KMS-11 (cell line): ENCODE measurements around the gene GULP1.

Experiments
- H2AFZ ChIP-seq: fragments of 200-600 bp; sonication (generic); 2 replicates; pipeline ENCODE4 v1.6.1; 2016; ENCODE audit warnings: antibody characterized with exemption, mixed run types, low read depth
- H3K27ac ChIP-seq: fragments of 200-600 bp; sonication (generic); 2 replicates; pipeline ENCODE4 v1.6.1; 2016; ENCODE audit warnings: mild to moderate bottlenecking, mixed run types
- H3K27me3 ChIP-seq: fragments of 200-600 bp; sonication (generic); 2 replicates; pipeline ENCODE4 v1.6.1; 2017; ENCODE audit warnings: mild to moderate bottlenecking, low read depth, mixed run types, moderate library complexity; ENCODE audit not compliant: insufficient read depth
- H3K36me3 ChIP-seq: fragments of 200-600 bp; sonication (generic); 2 replicates; pipeline ENCODE4 v1.6.1; 2017; ENCODE audit warnings: mild to moderate bottlenecking, mixed run types; ENCODE audit not compliant: insufficient read depth
- H3K4me1 ChIP-seq: fragments of 200-600 bp; sonication (generic); 2 replicates; pipeline ENCODE4 v1.6.1; 2016; ENCODE audit warnings: mild to moderate bottlenecking, low read depth, mixed run types; ENCODE audit not compliant: poor library complexity, severe bottlenecking
- H3K4me2 ChIP-seq: fragments of 200-600 bp; sonication (generic); 2 replicates; pipeline ENCODE4 v1.7.0; 2016; ENCODE audit warnings: mild to moderate bottlenecking, mixed run types
- H3K4me3 ChIP-seq: fragments of 200-600 bp; sonication (generic); IDR thresholded peaks from 2 replicates; pipeline ENCODE4 v1.6.1; 2017; ENCODE audit warnings: low read depth, low read length, mixed read lengths; ENCODE audit not compliant: insufficient read depth
- H3K79me2 ChIP-seq: fragments of 200-600 bp; sonication (generic); 2 replicates; pipeline ENCODE4 v1.6.1; 2016; ENCODE audit warnings: low read depth, mixed run types; ENCODE audit not compliant: insufficient read depth
- H3K9ac ChIP-seq: fragments of 200-600 bp; sonication (generic); 2 replicates; pipeline ENCODE4 v1.6.1; 2016; ENCODE audit warnings: mild to moderate bottlenecking, mixed run types
- H4K20me1 ChIP-seq: fragments of 200-600 bp; sonication (generic); 2 replicates; pipeline ENCODE4 v1.6.1; 2016; ENCODE audit warnings: mild to moderate bottlenecking, mixed run types; ENCODE audit not compliant: insufficient read depth
- CTCF ChIP-seq: fragments of 200-600 bp; sonication (generic); conservative IDR thresholded peaks from 2 replicates; pipeline ENCODE4 v1.6.1; 2017; ENCODE audit warnings: low read depth, mild to moderate bottlenecking, antibody characterized with exemption, low read length, moderate library complexity, mixed read lengths

The GULP1 gene

GRCh38 chr2:188481474-188481873 lies 189.8 kb downstream of the GULP1 start:
- Histone ChIP-seq H3K4me1 (no peaks in the 10 kb centered on the region), H2AFZ (no peak overlapping the region), H3K9ac (no peak overlapping the region), H3K27me3 (no peaks in the 10 kb centered on the region), H3K27ac (no peak overlapping the region), H3K79me2 (no peaks in the 10 kb centered on the region), H3K4me2 (no peak overlapping the region), H3K36me3 (no peaks in the 10 kb centered on the region), H4K20me1 (no peaks in the 10 kb centered on the region), H3K4me3 (no peak overlapping the region)
- TF ChIP-seq CTCF, result no peak

GRCh38 chr2:188485496-188485895 lies 193.8 kb downstream of the GULP1 start:
- Histone ChIP-seq H3K4me3 (no peak overlapping the region), H3K27me3 (no peaks in the 10 kb centered on the region), H4K20me1 (no peaks in the 10 kb centered on the region), H3K36me3 (no peaks in the 10 kb centered on the region), H3K4me1 (no peaks in the 10 kb centered on the region), H3K9ac (no peak overlapping the region), H3K4me2 (no peak overlapping the region), H3K79me2 (no peaks in the 10 kb centered on the region), H2AFZ (no peak overlapping the region), H3K27ac (no peak overlapping the region)
- no peak for TF ChIP-seq CTCF

GRCh38 chr2:188492751-188493150 lies 201.1 kb downstream of the GULP1 start:
- no peak overlapping the region for H3K9ac ChIP-seq
- no peak overlapping the region for H3K4me2 ChIP-seq
- no peaks in the 10 kb centered on the region for H3K27me3 ChIP-seq
- H3K27ac ChIP-seq, result no peak overlapping the region
- no peak for TF ChIP-seq CTCF
- H4K20me1 ChIP-seq, result no peaks in the 10 kb centered on the region
- no peaks in the 10 kb centered on the region for H3K36me3 ChIP-seq
- H3K79me2 ChIP-seq, result no peaks in the 10 kb centered on the region
- no peaks in the 10 kb centered on the region for H3K4me1 ChIP-seq
- H2AFZ ChIP-seq, result no peak overlapping the region
- no peak overlapping the region for H3K4me3 ChIP-seq

GRCh38 chr2:188494906-188495305 lies 203.2 kb downstream of the GULP1 start:
- no peaks in the 10 kb centered on the region for H3K36me3 ChIP-seq
- H4K20me1 ChIP-seq, result no peaks in the 10 kb centered on the region
- H3K4me1 ChIP-seq, result no peaks in the 10 kb centered on the region
- no peak overlapping the region for H3K9ac ChIP-seq
- TF ChIP-seq CTCF, result no peak
- no peak overlapping the region for H2AFZ ChIP-seq
- no peaks in the 10 kb centered on the region for H3K27me3 ChIP-seq
- no peak overlapping the region for H3K27ac ChIP-seq
- no peak overlapping the region for H3K4me3 ChIP-seq
- H3K4me2 ChIP-seq, result no peak overlapping the region
- no peaks in the 10 kb centered on the region for H3K79me2 ChIP-seq
